Activated effector memory CD4-positive, alpha-beta T cell treated with anti-CD3 and anti-CD28 coated beads, Interleukin-2, amount 50 U/mL, for 16 hours (primary cell): ENCODE results near the gene TBX1.
"Not testable (repeated sequence)": the region's sequence is repeated elsewhere in the genome, so short reads cannot be mapped to it uniquely, and the experiment has no call there.

Source experiments
- DNase-seq: peaks from one replicate; pipeline ENCODE4 v3.0.0-alpha.2; 2020

Gene TBX1

DNA sequence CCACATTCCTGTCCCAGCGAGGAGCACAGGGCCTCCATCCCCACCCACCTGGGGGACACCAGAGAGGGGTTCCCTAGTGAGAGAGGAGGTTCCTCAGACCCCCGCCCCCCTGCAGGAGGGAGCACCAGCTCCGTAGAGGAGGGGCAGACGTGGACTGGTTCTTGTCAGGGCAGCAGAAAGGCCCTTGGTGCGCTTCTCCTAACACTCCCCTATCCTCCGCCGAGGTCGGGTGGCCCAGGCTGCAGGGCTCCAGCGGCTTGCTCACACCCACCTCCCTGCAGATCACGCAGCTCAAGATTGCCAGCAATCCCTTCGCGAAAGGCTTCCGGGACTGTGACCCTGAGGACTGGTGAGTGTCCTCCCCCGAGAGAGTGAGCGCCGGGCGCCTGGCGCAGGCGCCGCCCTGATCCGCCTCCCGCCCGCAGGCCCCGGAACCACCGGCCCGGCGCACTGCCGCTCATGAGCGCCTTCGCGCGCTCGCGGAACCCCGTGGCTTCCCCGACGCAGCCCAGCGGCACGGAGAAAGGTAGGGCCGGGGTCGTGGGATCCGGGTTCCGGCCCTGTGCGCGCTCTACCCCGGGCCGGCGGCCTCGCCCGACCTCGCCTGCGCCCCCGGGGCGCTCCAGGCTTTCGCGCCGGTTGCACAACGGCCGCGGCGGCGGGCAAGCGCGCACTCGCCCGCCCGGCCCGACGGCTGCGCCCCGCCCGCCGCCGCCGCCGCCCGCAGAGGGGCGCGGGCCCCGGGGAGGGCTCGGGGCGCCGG is 5.1 kb downstream of the TBX1 start:
- peak; percentile 69 for DNase-seq

DNA sequence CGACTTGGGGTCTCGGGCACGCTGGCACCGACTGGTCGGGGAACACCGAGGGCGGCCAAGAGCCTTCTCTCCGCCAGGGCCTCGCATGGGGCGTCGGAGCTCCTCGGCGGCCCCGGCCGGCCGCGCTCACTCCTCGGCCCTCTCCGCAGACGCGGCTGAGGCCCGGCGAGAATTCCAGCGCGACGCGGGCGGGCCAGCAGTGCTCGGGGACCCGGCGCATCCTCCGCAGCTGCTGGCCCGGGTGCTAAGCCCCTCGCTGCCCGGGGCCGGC is 5.6 kb downstream of the TBX1 start:
- DNase-seq = no peak

DNA sequence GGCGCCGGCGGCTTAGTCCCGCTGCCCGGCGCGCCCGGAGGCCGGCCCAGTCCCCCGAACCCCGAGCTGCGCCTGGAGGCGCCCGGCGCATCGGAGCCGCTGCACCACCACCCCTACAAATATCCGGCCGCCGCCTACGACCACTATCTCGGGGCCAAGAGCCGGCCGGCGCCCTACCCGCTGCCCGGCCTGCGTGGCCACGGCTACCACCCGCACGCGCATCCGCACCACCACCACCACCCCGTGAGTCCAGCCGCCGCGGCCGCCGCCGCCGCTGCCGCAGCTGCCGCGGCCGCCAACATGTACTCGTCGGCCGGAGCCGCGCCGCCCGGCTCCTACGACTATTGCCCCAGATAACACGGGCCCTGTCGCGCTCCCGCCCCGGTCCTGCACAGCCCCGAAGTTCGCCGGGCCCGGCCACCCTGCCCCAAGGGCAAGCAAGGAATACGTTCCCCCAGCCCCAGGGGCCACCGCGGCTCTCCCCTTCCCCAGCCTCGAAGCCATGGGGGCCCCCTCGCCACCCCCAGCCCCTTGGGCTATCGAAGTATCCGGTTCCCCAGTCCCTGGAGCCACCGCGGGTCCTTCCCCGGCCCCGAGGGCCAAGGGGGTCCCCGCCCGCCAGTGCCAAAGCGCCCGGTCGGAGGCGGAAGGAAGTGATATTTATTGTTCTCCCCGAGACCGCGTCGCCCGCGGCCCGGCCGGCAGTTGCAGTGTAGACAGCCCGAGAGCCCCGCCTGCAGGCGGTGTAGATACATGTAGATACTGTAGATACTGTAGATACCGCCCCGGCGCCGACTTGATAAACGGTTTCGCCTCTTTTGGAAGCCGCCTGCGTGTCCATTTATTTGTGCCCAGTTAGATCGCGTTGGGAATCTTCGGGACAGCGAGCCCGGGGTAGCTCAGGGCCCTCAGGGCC is 6.2 kb downstream of the TBX1 start:
- peak; percentile 77 for DNase-seq

DNA sequence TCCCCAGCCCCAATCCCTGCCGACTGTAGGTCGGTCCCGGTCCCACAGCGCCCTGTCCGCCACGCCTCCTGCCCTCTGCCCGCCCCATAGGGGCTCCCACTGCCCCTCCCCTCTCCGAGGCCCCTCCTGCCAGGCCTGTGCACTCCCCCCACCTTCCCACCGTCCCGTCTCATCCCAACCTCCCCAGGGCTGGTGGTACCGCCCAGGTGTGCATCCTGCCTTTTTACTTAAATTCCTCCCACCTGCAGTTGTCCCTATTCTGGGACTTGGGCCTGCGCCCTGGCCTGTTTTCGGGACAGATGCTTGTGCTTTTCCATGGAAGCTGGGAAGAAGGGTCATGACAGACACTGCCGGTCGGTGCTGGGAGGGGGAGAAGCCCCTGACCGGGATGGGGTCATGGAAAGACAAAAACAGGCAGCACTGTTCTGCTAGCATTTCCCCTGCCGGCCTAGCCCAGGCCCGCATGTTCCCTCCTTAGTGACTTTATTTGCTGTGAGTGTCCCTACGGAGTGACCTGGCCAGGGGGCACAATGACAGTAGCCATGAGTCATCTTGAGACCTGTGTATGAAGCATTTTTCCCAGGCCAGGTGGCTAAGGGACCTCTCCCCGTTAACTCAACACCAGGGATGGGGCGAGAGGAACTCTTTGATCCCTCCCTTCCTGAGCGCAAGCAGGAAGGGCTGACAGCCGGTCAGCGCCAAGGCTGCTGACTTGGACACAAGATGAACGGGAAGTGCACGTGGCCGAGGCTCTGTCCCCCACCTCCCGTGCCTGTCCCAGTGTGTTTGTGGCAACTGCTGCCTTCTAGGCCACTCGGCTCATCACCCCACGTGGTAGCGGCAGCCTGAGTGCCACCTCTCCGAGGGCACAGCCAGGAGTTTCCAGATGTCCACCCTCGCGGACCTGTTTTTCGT is 7.1 kb downstream of the TBX1 start:
- DNase-seq = no peak

DNA sequence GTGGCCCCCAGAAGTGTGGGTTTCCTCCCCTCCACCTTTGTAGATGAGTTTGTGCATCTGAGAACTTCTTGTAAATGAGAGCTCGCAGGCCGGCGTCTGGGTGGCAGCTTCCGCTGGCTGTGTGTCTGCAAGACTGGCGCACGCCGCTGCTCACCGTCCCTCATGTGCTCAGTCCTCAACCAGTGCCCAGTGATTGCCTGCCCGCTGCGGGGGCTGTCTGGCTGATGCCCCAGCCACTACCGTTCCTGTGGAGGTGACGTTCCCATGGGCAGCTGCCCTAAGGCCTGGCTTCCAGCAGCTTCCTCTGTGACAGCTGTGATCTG is 8.8 kb downstream of the TBX1 start:
- DNase-seq = no peak

DNA sequence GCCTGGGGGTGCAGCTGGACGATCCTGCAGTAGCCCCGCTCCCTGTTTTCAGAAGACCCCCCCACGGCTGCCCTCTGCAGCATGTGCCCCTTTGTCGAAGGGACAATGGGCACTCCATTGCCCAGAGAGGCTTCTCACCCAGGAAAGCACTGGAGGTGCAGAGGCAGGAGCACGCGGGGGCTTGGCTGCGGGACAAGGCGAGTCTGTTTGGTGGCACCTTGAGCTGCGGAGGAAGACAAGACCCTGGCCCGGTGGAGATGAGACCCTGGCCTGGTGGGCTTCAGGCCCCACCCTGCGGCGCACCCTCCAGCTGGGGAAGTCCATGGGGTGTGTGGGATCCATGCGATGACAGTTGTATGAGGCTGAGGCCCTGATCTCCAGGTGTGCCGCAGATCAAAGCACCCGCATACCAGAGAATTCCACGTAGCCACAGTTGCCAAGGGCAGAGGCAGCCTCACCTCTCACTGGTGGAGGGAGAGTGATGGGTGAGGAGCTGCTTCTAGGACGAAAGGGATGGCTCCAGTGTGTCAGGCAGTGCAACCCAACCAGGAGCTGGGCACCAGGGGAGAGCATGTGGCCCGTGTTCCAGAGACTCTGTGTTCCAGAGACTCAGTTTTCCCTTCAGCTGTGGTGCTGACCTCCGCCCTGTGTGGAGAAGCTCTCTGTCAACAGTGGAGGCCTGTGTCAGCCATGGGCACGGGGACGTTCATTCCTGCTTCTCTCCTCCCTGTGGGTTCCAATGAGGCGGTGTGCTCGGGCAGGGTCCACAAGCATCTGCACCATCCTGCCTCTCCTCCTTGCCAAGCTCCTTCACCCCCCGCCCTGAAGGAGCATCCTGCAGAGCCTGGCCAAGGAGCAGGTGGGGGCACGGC is 10.0 kb downstream of the TBX1 start:
- no peak for DNase-seq

DNA sequence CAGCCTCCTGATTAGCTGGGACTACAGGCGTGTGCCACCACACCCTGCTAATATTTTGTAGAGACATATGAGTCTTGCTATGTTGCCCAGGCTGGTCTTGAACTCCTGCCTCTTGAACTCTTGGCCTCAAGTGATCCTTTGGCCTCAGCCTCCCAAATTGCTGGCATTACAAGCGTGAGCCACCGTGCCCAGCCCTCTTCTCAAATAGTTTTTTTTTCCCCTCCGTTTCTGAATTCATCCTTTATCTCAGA is 11.8 kb downstream of the TBX1 start:
- DNase-seq = no peak

DNA sequence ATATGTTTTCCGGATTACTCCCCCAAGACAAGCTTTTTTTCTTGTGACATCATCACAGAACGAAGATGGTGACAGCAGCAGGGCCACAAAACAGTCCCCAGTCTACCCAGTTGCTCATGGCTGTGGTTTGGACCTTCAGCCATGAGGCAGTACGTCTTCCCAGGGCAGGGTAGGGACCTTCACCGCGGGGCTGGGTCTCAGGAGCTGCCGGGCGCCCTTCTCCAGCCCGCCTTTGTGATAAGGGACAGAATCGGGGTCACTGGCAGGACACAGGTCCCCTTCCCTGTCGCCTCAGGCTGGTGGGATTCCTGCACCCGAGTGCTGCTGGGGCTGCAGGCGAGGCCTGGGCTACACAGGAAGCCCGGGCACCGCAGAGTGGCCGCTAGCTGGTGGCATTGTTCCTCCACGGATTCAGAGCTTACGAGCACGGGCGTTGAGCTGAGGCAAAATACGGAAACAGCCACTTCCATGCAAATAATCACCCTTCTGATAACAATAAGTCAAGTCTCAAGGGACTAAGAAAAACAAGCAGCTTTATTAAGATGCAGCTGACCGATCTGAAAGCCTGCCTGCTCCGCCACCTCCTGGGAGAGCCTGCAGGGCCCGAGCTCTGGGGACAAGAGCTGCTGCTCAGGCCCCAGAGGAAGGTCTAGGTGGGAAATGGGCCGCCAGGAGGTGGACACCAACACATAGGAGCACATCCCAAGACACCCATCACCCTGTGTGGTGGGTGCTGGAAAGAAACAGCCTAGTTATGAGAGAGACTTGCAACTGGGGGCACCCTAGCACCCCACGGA is 12.3 kb downstream of the TBX1 start:
- no peak for DNase-seq

DNA sequence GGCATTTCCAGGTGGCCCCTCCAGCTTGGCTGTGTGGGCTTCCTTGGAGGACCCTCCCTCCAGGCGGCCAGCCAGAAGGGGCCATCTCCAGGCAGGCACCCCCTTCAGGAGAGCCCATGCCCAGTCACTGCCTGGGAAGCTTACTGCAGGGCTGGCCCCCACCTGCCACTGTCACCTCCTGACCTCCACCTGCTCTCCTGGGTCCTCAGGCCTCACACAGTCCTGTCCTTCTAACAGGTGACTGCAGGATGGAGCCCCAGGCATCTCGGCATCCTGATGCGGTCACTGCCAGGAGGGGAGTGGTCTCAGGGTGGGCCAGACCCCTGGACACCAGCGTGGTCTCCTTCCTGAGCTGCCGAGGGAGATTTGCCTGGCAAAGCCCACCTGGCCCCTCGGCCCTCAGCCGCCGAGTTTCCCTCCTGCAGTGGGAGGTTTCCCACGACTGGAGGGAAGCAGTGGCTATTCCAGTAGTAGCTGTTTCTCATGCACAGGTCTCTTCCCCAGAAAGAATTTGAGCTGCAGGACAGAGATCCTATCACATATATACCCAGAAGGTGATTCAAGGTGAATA is 13.0 kb downstream of the TBX1 start:
- no peak for DNase-seq

DNA sequence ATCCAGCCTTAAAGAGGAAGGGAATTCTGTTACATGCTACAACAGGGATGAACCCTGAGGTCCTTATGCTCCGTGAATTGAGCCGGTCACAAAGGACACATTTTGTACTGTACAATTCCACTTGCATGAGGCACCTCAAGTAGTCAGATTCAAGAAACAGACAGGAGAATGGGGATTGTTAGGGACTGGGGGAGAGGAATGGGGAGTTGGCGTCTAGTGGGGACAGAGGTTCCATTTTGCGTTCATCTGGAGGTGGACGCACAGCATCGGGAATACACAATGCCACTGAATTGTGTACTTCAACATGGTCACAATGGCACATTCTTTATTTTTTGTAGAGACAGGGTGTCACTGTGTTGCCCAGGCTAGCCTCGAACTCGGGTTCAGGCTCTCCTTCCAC is 14.1 kb downstream of the TBX1 start:
- no peak for DNase-seq

DNA sequence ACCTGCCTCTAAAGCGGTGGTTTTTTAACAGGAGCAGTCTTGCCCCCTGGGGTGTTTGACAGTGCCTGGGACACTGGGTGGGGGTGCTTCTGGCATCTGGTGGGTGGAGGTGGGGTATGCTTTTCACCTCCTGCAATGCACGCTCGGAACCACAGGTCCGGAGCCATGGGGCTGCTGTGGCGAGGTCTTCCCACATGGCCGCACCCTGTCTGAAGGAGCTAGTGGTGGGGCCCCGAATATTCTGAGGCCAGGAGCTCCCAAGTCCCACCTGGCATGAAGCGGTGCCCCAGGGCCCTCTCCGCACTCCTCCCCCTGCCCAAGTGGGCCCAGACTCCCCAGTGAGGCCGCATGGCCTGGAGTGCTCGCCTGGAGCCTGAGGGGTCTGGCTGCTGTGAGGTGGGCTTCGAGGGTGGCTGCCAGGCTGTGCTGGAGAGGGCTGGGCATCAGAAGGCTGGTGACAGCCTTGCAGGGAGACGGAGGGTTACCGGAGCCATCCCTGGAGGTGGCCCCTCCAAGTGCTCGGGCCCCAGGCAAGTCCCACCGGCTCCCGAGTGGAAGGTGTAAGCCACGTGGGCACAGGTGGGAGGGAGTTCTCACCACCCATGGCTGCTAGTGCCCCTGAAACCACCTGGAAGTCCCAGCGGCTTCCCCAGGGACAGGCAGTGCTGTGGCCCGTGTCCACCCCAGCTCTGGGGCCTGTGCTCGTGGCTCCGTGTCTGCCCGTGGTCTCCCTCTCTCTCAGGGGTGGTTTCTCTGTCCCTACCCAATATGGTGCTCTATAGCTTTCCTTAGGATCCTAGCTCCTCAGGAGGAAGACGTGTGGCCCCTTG is 15.1 kb downstream of the TBX1 start:
- DNase-seq = no peak

DNA sequence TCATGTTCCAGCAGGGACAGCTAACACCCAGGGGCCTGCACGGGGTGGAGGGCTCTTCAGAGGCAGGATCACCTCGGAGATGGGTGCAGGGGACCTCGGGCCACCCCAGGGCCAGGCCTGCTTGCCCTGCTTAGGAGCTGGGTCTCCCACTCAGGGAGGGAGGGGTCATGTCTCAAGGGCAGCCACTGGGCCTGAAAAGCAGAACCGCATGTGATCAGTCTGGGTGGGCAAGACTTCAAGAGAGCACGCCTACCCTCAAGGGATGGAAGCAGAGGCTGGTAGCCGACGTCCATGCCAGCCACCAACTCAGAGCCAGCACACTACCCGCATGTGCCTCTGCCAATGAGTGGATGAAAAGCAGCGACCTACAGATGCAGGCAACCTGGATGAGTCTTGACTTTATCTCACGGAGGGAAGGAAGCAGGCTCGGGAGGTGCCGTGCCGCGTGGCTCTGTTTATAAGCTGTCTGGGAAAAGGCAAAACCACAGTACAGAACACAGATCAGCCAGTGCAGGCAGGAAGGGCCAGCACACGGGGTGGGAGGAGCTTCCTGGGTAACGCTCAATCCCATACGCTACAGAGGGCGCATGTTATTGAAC is 16.0 kb downstream of the TBX1 start:
- no peak for DNase-seq

DNA sequence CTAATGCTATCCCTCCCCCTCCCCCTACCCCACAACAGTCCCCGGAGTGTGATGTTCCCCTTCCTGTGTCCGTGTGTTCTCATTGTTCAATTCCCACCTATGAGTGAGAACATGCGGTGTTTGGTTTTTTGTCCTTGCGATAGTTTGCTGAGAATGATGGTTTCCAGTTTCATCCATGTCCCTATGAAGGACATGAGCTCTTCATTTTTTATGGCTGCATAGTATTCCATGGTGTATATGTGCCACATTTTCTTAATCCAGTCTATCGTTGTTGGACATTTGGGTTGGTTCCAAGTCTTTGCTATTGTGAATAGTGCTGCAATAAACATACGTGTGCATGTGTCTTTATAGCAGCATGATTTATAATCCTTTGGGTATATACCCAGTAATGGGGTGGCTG is 16.6 kb downstream of the TBX1 start:
- DNase-seq = not testable (repeated sequence)

DNA sequence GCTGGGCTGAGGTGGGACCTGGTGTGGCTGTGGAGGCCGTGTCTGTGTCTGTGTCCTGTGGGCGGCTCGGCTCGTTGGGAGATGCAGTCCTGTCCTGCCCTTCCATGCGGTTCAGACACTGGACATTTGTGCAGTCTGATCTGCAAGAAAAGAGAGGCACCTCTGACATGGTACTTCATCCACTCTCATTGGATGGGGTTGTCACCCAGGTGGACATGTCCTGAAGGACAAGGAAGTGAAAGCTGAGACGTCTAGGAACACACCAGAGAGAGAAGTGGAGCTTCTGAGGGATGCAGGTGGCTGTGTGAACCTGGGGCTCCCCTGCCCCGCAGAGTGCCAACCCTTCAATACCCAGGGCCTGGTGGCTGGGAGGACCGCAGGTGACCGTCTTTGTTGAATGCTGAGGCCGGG is 18.4 kb downstream of the TBX1 start:
- no peak for DNase-seq

DNA sequence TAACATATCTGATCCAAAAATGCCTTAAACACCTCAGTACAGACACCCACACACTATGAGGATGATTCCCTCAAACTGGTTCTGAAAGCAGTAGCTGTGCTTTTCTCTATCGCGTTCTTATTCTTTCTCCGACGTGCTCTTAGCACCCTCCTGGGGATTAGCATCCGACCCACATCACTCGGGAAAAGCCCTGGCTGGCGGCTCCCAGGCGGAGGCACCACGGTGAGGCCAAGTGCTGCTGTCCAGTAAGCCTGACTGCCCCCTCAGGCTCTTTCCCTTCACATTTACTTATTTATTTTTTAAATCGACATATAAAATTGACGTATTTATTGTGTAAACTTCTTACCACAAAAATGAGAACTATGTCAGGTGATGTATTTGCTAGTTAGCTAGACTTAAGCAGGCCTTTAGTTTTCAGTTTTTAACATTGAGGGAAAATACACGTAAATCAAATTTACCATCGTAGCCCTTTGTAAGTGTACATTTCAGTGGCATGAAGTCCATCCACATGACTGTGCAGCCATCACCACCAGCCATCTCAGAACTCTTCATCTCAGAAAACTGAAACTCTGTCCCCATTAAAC is 19.2 kb downstream of the TBX1 start:
- no peak for DNase-seq

DNA sequence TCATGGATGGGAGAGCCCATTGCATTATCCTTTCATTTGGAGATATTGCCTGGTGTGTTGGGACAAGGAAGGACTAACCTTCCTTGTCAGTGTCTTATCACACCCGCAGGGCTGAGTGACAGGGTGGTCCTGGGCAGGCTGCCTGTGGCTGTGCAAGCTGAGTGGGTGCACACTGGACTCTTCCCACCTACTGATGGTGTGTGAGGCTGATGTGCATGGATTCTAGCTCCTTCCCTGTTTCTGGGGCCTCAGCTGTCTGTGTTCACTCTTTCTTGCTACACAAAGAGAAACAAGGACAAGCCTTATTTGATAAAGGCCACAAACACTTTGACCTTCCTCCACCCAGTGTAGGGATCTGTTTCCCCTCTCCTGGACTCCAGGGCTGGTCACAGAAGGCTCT is 22.0 kb downstream of the TBX1 start:
- DNase-seq = no peak

DNA sequence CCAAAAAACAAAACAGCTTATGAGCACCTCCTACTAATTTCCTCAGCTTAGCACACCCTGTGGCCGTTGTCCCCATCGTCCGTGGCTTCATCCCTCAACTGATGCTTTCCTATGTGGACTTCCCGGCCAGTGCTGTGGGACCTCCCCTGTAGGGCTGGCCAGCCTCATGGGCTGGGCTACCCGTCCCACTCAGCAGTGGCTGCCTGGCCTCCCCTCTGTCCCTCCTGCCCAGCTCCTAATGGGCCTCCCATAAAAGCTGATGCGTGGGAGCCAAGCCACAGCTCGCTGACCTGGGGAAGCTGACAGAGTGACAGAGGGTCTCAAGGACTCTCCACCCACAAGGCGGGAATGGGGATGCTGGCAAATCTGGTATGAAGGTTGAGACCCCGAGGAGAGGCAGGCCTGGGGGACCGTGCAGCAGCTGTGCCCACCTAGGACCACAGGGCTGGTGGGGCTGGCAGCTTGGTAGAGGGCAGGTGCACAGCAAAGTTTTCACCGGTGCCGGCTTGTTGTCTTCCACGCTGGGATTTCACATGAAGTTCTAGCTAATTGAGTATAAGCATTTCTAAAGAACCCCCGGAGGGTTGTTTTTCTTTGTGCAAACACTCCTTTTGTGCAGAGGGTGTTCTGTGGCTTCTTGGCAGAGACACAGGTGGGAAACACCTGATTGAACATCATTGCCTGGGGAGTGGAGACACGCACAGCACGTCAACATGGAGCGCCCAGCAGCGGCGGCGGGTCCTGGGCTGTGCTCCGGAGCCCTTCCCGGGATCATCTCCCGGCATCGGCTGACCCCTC is 23.2 kb downstream of the TBX1 start:
- no peak for DNase-seq

DNA sequence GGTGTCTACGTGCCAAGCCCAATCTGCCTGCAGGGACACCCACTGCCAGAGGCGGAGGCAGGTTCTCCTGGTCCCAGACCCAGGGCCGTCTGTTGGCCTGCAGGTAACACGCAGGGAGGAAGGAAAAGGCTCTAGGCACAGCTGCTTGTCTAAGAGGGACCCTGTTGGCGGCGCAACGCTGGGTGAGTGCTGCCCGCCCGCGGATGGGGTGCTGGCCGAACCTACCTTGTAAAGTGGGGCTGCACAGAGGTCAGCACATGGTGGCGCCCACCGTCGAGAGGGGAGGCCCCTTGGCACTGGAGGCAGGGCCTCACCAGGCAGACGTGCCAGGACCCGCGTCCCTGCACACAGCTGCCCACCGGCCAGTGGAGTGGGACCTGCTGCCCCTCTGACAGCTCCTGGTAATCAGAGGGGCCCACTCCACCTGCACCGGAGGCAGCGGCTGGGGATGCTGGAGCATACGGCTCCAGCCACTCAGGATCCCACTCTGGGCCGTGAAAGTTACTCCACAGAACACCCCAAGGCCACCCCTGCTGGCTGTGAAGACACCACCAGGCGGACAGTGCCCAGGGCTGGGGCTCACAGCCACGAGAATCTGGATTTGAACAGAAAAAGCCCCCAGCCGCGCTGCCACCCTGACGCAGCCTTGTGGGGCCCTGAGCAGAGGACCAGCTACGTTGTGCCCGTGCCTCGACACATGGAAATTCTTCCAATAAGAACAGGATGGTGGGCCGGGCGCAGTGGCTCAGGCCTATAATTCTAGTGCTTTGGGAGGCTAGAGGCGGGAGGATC is 24.0 kb downstream of the TBX1 start:
- DNase-seq = no peak
